ENCODE data around the gene RAB36.

RAB36 gene

GRCh38 chr22:23178512-23179254, 33.4 kb downstream of the RAB36 start:
- H3K4me1 ChIP-seq (ENCODE audit: insufficient read depth, low read length, poor library complexity, severe bottlenecking): peaks cover 16% of the 10 kb centered on the region
- no peaks in the 10 kb centered on the region for H3F3A ChIP-seq (ENCODE audit: low read depth)
- TF ChIP-seq CTCF (conservative IDR thresholded peaks at IDR 0.05; ENCODE audit: low read length): peak; percentile 97
- no peak for TF ChIP-seq EZH2phosphoT487 (IDR thresholded peaks at IDR 0.05; ENCODE audit: borderline replicate concordance)
- H4K20me1 ChIP-seq (ENCODE audit: insufficient read depth, low read length, poor library complexity, severe bottlenecking): peaks cover 37% of the 10 kb centered on the region
- peaks cover 7% of the 10 kb centered on the region for H3K27me3 ChIP-seq (ENCODE audit: insufficient read depth, low read length, poor library complexity, severe bottlenecking)
- H3K9me3 ChIP-seq (ENCODE audit: insufficient read depth, low read depth, low read length): peaks cover 14% of the 10 kb centered on the region; the same call in 1 of the 2 replicates
- no peaks in the 10 kb centered on the region for H3K9me2 ChIP-seq (replicated peaks; ENCODE audit: low read depth, low read length)
- no peak overlapping the region for H2AFZ ChIP-seq (ENCODE audit: low read length)
- H3K4me2 ChIP-seq (ENCODE audit: low read depth, low read length, poor library complexity, severe bottlenecking): peak overlapping the region; percentile 88
- peak overlapping the region; percentile 77 for H3K4me3 ChIP-seq (ENCODE audit: low read length, poor library complexity, severe bottlenecking)
- no peak overlapping the region for H3K9ac ChIP-seq (ENCODE audit: low read depth, low read length, poor library complexity, severe bottlenecking)
- H3K79me2 ChIP-seq (ENCODE audit: insufficient read depth, low read length): peaks cover 48% of the 10 kb centered on the region
- no peaks in the 10 kb centered on the region for H3K36me3 ChIP-seq (ENCODE audit: insufficient read depth, low read length)

GRCh38 chr22:23179381-23180299, 34.4 kb downstream of the RAB36 start:
- Histone ChIP-seq H3K4me3 (ENCODE audit: low read length, poor library complexity, severe bottlenecking) (peak overlapping the region; percentile 77), H3K9me3 (ENCODE audit: insufficient read depth, low read depth, low read length) (peaks cover 14% of the 10 kb centered on the region; the same call in 1 of the 2 replicates), H3F3A (ENCODE audit: low read depth) (no peaks in the 10 kb centered on the region), H3K4me2 (ENCODE audit: low read depth, low read length, poor library complexity, severe bottlenecking) (peak overlapping the region; percentile 88), H3K9me2 (replicated peaks; ENCODE audit: low read depth, low read length) (no peaks in the 10 kb centered on the region), H3K4me1 (ENCODE audit: insufficient read depth, low read length, poor library complexity, severe bottlenecking) (peaks cover 21% of the 10 kb centered on the region), H3K27me3 (ENCODE audit: insufficient read depth, low read length, poor library complexity, severe bottlenecking) (peaks cover 7% of the 10 kb centered on the region), H4K20me1 (ENCODE audit: insufficient read depth, low read length, poor library complexity, severe bottlenecking) (peaks cover 47% of the 10 kb centered on the region), H3K9ac (ENCODE audit: low read depth, low read length, poor library complexity, severe bottlenecking) (peak overlapping the region; percentile 64), H3K36me3 (ENCODE audit: insufficient read depth, low read length) (no peaks in the 10 kb centered on the region), H3K79me2 (ENCODE audit: insufficient read depth, low read length) (peaks cover 57% of the 10 kb centered on the region), H2AFZ (ENCODE audit: low read length) (0 out of 2 replicates have a peak overlapping the region, but pooled peaks have one; percentile 32)
- TF ChIP-seq EZH2phosphoT487 (IDR thresholded peaks at IDR 0.05; ENCODE audit: borderline replicate concordance) (no peak), CTCF (conservative IDR thresholded peaks at IDR 0.05; ENCODE audit: low read length) (no peak)

GRCh38 chr22:23180301-23180892, 35.1 kb downstream of the RAB36 start, which contains the start of gene BCR:
Gene BCR (plus strand): TSS chr22:23180509. CDS start chr22:23180961, 452 bp downstream.
- H3K79me2 ChIP-seq (ENCODE audit: insufficient read depth, low read length): peaks cover 65% of the 10 kb centered on the region
- TF ChIP-seq EZH2phosphoT487 (IDR thresholded peaks at IDR 0.05; ENCODE audit: borderline replicate concordance): no peak
- TF ChIP-seq CTCF (conservative IDR thresholded peaks at IDR 0.05; ENCODE audit: low read length): no peak
- H3K9ac ChIP-seq (ENCODE audit: low read depth, low read length, poor library complexity, severe bottlenecking): peak within 1 kb of the TSS; percentile 97
- H2AFZ ChIP-seq (ENCODE audit: low read length): 0 out of 2 replicates have a peak within 1 kb of the TSS, but pooled peaks have one; percentile 32
- H3K27me3 ChIP-seq (ENCODE audit: insufficient read depth, low read length, poor library complexity, severe bottlenecking): peaks cover 7% of the 10 kb centered on the region
- H3K4me3 ChIP-seq (ENCODE audit: low read length, poor library complexity, severe bottlenecking): peak within 1 kb of the TSS; percentile 99
- peaks cover 53% of the 10 kb centered on the region for H4K20me1 ChIP-seq (ENCODE audit: insufficient read depth, low read length, poor library complexity, severe bottlenecking)
- H3F3A ChIP-seq (ENCODE audit: low read depth): peaks cover 4% of the 10 kb centered on the region
- H3K4me2 ChIP-seq (ENCODE audit: low read depth, low read length, poor library complexity, severe bottlenecking): peak within 1 kb of the TSS; percentile 88
- H3K4me1 ChIP-seq (ENCODE audit: insufficient read depth, low read length, poor library complexity, severe bottlenecking): peaks cover 22% of the 10 kb centered on the region
- 0 out of 2 replicates have a peak, but pooled peaks cover 3% of the 10 kb centered on the region for H3K36me3 ChIP-seq (ENCODE audit: insufficient read depth, low read length)
- H3K9me3 ChIP-seq (ENCODE audit: insufficient read depth, low read depth, low read length): peaks cover 14% of the 10 kb centered on the region; the same call in 1 of the 2 replicates
- no peaks in the 10 kb centered on the region for H3K9me2 ChIP-seq (replicated peaks; ENCODE audit: low read depth, low read length)
